ENCODE measurements around the gene MS4A14. TPM values are rescaled to one million over a fixed set of nuclear protein-coding genes. Genes with fewer than 3 reads are reported as not detected.
"Not testable (repeated sequence)": the region's sequence is repeated elsewhere in the genome, so short reads cannot be mapped to it uniquely, and the experiment has no call there.

The MS4A14 gene, protein sequence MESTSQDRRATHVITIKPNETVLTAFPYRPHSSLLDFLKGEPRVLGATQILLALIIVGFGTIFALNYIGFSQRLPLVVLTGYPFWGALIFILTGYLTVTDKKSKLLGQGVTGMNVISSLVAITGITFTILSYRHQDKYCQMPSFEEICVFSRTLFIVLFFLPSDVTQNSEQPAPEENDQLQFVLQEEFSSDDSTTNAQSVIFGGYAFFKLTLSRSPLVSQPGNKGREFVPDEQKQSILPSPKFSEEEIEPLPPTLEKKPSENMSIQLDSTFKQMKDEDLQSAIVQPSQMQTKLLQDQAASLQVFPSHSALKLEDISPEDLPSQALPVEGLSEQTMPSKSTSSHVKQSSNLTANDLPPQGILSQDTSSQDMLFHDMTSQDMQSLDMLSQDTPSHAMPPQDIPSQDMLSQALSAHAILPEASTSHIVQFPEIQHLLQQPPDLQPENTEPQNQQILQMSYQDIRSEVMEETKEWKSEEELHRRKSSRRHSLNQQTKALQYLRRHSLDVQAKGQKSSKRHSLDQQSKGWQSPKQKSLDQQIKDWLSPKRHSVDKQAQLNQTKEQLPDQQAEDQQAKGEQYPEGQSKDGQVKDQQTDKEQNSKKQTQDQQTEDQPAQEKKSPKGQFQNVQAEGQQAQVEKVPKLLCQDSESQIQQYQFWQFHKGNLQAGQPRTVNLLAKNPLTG
- total RNA-seq (2014; rRNA removed; shearing (Covaris generic)): not detected in 2 replicates
- polyA plus RNA-seq (2015; cell fraction: cytosol; rRNA removed): not detected in 2 replicates
- polyA plus RNA-seq (2015; cell fraction: nucleus; rRNA removed): not detected in 2 replicates

GRCh38 chr11:60396382-60396781 lies at the start of gene MS4A14:
Gene MS4A14, plus strand, starts transcription at chr11:60396459. Its CDS starts 120 bp downstream, at chr11:60396579.
- no peak for DNase-seq (ENCODE audit: low read depth)

DNA sequence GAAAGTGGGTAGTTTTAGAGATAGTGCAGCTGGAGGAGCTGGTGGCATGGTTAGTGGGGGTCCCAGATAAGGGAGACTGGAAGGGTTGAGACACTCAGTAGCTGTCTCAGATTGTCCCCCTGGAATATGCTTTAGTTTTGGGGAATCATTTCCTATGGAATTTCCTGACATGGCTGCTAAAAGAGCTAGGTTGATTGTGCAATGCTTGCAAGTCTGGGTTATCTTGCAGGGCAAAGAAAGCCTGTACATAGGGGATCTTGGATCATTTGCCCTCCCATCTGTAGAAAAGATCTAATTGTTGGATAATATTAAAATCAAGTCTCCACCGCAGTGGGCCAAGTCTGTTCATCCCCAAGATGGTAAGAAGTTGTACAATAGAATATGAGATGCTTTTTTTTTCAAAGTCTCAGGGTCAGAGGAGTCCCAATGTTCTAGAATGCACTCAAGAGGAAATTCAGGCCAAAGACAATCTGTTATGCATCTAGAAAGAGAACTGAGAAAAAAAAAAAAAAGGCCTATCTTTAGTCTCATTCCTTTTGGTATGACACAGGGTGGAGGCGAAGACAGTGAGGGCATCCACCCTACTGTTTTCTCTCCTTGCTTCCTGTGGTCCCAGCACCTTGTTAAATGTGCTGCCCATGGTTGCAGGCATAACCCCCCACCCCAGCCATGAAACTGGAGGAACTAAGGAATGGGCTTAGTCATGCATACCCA lies 49.0 kb upstream of the MS4A14 start:
- DNase-seq (ENCODE audit: low read depth): no peak

DNA sequence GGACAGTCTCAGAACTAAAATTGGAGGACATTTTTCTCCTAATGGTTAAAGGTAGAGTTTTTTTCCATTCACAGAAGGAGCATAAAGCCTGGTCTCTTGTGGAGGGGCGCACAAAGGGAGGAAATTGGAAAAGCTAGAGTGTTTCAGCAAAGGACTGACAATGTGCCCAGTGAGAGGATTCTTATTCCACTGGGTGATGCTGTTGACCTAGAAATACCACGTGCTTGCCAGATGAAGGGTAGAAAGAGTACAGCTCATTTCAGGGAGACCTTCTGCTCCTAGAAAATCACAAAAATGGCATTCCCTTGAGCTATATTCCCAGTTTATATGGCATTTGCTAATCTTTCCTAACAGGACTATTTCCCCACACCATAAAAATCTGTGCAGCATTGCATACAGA lies 48.1 kb upstream of the MS4A14 start:
- DNase-seq (ENCODE audit: low read depth): no peak

DNA sequence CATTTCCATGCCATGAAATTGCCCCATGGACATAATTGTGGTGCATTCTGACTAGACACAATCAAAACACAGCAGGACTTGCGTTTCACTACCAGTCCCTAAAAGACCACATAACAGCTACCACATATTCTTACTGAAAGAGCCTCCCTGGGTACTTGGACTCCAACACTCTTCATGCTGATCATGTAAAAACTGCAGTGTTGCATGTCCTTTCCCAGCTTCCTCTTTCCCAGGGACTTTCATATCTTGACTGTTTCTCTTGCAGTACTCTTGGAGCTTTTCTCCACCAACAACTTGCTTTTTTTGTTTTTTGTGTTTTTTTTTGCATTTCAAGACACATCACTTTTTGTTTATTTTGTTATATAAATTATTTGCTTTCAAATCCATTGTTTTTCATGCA lies 46.3 kb upstream of the MS4A14 start:
- no peak for DNase-seq (ENCODE audit: low read depth)

DNA sequence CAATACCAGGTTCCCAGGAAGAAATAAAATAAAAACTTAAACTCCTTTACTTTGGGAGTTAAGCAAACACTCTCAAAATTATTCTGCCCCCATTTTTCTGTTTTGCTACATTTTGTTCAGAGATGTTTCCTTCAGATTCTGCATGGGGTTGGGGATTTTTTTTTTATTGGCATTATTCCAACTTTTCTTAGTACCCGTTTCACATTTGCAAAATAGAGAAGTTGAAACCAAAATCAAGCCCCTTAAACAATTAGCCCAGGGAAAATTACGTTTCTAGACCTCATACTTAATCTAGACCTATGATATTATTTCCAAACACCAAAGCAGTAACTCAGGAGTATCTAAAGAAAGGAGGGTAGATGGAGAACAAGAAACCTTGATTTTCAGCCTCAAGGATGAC lies 38.5 kb upstream of the MS4A14 start:
- DNase-seq (ENCODE audit: low read depth): no peak

DNA sequence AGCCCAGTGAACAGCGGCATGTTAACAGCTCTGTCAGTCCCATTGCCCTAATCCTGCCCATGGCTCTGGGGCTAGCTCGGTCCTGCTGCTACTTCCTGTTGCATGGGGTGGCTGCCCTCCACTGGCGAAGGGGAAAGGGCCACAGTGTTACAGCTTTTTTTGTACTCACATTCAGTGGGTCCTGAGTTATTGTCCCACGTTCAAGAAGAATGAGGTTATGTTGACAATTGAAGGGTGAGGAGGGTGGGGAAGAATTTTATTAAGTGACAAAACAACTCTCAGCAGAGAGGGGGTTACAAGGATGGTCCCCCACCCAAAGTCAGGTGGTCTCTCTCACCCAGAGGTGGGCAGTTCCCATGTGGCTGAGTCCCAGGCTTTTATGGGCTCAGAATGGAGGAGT lies 35.6 kb upstream of the MS4A14 start:
- no peak for DNase-seq (ENCODE audit: low read depth)

DNA sequence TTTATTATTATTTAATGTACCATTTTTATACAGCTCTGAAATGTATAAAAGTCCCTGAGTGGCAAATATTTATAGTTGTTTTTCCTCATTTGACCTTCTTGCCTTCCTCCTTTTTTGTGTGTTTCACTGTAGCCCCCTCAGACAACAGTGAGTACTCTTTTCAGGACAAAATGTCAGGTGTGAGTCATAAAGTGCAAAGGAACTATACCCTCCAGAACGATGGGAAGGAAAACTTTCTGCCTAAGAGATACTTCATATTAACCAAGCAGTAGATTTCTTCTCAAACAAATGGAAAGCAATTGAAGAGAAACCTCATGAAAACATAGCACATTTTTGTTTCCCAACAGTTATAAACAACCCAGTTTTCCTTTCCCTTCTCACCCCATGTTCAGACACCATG lies 34.0 kb upstream of the MS4A14 start:
- DNase-seq (ENCODE audit: low read depth): no peak

DNA sequence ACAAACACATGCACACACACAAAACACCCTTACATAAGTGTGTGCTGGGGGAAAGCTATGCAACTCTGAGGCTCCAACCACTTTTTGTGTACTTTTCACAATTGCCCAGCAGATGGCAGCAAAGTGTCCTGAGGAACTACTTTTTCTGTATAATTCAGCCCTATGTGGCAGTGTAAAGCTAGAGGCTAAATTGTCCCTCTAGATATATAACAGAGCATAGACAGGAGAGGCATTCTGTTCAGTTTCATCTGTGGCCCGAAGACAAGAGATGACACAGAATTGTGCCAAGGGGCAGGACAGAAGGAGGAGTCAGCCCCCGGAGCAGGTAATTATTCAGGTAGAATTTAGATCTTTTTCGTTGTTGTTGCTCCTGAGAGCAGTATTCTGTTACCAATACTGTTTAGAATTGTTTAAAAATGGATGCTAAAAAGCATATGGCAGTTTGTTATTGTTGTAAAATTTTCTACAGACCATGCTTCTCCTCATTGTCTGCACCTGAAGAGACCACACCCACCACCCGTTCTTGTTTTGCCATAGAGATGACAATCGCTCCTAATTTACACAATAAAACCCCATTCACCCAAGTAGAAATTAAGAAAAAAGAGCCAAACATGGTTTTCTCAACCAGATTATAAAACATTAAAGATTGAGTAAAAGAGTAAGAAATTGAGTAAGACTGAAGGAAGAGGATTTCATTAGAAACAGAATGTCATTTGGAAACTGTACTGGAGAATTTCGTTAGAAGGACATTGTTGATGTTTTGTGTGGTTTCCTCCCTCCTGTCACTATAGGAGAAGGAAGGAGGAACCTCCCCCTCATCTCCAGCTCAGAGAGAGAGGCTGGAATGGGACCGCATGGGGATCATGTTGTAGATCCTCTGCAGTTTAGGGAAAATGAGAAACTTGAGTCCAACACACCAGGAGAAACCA lies 32.5 kb upstream of the MS4A14 start:
- peak; percentile 48 for DNase-seq (ENCODE audit: low read depth)

DNA sequence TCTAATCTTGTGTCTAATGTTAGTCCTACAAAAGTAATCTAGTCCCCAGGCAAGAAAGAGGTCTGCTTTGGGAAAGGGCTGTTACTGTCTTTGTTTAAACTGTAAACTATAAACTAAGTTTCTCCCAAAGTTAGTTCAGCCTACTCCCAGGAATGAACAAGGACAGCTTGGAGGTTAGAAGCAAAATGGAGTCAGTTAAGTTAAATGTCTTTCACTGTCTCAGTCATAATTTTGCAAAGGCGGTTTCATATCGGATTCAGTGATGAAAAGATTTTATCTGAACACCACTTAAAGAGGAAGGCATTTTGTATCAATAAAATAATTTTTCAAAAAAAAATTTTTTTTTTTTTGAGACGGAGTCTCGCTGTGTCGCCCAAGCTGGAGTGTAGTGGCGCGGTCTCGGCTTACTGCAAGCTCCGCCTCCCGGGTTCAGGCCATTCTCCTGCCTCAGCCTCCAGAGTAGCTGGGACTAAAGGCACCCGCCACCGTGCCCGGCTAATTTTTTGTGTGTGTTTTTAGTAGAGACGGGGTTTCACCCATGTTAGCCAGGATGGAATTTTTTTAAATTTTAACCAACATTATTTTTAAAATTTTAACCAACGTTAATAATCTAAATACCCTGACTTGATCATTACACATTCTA lies 29.9 kb upstream of the MS4A14 start:
- DNase-seq (ENCODE audit: low read depth): not testable (repeated sequence)

DNA sequence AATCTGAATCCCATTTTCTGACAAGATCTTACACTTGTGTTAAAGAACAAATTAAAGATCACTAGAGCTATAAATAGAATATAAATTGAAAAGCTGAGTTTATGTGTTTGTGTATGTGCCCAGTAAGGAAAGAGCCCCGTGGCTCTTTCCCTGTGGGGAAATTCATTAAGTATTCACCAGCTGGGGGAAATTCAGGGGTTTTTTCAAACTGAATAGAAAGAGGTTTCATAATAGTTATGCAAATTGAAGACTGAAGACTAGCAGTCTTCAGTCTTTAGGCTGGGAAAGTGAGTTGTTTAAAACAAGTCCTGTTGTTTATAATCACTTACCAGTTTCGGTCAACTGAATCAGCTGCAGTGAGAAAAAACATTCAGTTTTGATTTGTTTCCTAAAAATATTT lies 29.2 kb upstream of the MS4A14 start:
- DNase-seq (ENCODE audit: low read depth): no peak

DNA sequence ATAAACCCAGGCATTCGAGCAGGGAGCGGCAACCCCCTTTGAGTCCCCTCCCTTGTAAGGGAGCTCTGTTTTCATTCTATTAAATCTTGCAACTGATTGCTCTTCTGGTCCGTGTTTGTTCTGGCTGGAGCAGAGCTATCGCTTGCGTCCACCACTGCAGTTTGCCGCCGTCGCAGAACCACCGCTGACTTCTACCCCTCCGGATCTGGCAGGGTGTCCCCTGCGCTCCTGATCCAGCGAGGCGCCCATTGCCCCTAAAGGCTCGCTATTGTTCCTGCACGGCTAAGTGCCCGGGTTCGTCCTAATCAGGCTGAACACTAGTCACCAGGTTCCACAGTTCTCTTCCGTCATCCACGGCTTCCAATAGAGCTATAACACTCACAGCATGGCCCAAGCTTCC lies 28.4 kb upstream of the MS4A14 start:
- no peak for DNase-seq (ENCODE audit: low read depth)

- DNase-seq (ENCODE audit: low read depth): no peak
Measured at GRCh38 chr11:60370252-60370810, 25.9 kb upstream of the MS4A14 start.

GRCh38 chr11:60370811-60371298 lies 25.4 kb upstream of the MS4A14 start:
- DNase-seq (ENCODE audit: low read depth): no peak

DNA sequence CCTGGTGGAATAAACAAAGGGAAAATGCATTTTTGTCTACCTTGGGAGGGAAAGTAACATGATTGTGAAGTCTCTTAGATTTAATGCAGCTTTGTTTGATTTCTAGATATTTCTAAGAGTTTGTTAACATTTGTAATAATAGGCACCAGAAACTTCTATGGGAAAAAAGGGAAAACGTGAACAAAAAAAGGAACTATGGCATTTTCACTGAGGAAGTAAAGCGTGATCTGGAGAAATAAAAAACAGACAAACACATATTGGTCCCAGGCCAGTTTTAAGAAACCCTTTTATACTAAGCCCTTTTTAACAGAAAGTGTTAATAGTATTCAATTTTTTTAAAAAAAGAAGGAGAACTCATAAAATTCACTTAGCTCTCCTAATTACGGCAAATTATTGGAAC lies 24.9 kb upstream of the MS4A14 start:
- no peak for DNase-seq (ENCODE audit: low read depth)

- DNase-seq (ENCODE audit: low read depth): no peak
Measured at GRCh38 chr11:60371854-60372253, 24.4 kb upstream of the MS4A14 start.

- no peak for DNase-seq (ENCODE audit: low read depth)
Measured at GRCh38 chr11:60372767-60373166, 23.5 kb upstream of the MS4A14 start.

GRCh38 chr11:60375316-60375715 lies 20.9 kb upstream of the MS4A14 start:
- no peak for DNase-seq (ENCODE audit: low read depth)

DNA sequence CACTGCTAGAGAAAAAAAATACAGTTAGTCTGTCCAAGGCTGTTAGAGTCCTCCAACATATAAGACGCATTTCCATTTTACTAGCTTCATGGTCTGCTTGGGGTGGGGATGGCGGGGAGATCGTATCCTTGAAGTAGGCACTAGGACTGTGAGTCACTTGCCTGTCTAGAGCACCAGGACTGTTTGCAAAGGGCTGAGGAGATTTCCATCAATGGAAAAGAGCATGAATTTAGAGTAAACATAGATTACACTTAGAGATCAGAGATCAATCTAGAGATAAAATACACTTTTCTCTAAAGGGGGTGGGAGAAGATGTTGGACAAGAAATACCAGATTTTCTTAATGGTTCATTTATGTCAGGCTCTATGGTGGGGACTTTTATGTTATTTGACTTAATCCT lies 19.7 kb upstream of the MS4A14 start:
- DNase-seq (ENCODE audit: low read depth): no peak

DNA sequence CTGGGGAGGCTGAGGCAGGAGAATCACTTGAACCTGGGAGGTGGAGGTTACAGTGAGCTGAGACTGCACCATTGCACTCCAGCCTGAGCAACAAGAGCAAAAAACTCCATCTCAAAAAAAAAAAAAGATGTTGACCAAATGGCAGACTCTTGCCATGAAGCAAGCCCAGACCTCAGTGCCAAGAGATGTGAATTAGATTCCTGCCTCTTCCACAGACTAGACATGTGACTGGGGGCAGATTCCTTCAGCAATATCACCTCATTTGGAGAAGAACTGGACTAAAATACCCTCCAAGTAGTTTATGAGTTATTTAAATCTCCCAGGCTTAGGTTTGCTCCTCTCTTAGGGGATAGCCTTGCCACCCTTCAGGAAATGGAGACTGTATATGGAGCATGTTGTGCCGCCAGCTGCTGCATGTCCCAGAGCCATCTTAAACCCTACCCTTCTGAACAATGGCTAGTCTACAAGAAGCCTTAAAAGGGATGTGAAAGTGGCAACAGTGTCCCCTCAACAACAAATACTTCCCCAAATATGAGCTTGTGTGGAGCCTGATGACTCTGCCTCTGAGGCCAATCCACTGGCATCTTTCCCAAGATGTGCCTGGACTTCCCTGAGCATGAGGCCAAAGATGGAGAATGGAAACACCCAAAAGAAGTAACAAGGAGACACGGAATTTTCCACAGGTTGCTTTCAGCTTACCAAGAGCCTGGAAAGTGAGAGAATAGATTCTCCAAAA lies 18.7 kb upstream of the MS4A14 start:
- no peak for DNase-seq (ENCODE audit: low read depth)

All from HT1080 (cell line).